ENCODE measurements around the gene POLD2. TPM values are rescaled to one million over a fixed set of nuclear protein-coding genes. Genes with fewer than 3 reads are reported as not detected.
A peak's percentile ranks its signal among the peaks of the same experiment; 100 is the strongest.

Gene POLD2
- total and polyA plus RNA-seq, 2 of the 13 experiments (the other 11 are each of a cell fraction or from before 2014, with no cell fraction given), result 87.6 to 95.1 TPM

DNA sequence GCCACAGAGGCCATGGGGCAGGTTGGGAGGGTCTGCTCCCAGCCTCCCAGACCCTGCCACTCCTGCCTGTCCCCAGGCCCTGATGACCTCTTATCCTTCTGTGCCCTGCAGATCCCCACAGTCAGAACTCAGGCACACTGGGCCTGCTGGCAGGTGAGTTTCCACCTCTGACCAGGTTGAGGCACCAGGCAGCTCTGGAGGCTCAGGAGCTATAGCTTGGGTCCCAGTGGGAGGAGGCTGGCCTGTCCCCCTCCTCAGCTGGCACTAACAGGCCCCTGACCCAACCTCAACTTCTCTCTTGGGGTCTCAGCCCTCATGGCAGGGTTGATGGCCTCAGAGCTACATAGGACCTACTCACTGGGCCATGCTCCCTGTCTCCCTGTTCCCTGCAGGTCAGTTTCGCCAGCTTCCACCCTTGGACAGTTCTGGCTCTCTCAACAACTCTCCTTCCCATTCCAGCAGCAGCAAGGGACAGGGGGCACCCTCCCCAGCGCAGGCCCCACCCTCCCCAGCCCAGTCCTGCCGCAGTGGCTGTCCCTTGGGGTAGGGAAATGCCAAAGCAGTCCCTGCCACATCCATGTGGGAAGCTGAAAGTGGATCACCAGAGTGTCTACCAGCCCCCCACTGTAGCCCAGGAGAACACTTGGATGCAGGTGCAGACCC, 21.9 kb downstream of the POLD2 start:
- no TSS peak for BruUV-seq (replicated peaks)
- Histone ChIP-seq H2AFZ (ENCODE audit: low read length) (peak overlapping the region; percentile 7), H4K20me1 (ENCODE audit: insufficient read depth, low read length) (no peaks in the 10 kb centered on the region), H3K4me1 (ENCODE audit: insufficient read depth, low read length) (peaks cover 62% of the 10 kb centered on the region), H3K36me3 (replicated peaks in 1 of 2; ENCODE audit: control insufficient read depth in 1 of 2, insufficient read depth in 2 of 2, low read length in 2 of 2) (no peaks in the 10 kb centered on the region), H3K4me2 (ENCODE audit: low read depth, low read length) (peak overlapping the region; percentile 88), H3K4me3 (replicated peaks in 1 of 3; ENCODE audit: insufficient read depth in 1 of 3, low read depth in 2 of 3, low read length in 3 of 3) (peak overlapping the region; percentile 42 to 66 (median 60); a peak in 5 of 6 replicates), H3K27ac (ENCODE audit: extremely low read length, insufficient read depth, low read length) (no peak overlapping the region), H3K27me3 (ENCODE audit: control insufficient read depth in 1 of 2, insufficient read depth in 2 of 2, low read length in 2 of 2) (peaks cover 7 to 29% of the 10 kb centered on the region in 2 experiments; a peak in 3 of 5 replicates), H3K9me3 (ENCODE audit: low read length) (no peaks in the 10 kb centered on the region), H3K79me2 (ENCODE audit: insufficient read depth, low read length) (no peaks in the 10 kb centered on the region), H3K9ac (ENCODE audit: insufficient read depth, low read depth, low read length) (peak overlapping the region; percentile 60)
- DNase-seq (ENCODE audit: low spot score) (no peak), FAIRE-seq (no peak), ATAC-seq (peak; percentile 67)
- POLR2A ChIA-PET, result interaction anchor here (0.9 to 1.9 kb wide), 4 partner anchors 9 to 22 kb away, joined by 4 to 7 read pairs (median 4); partner anchors contain the start of gene POLD2
- in situ Hi-C loops (cut with HindIII; ENCODE audit: extremely low pct_ligation_motif_present, low pct_unique_long_range_greater_than_20kb) (no loop called here), intact Hi-C loops (cut with micrococcal nuclease; ENCODE audit: unreplicated experiment) (no loop called here)
- WGBS (ENCODE audit: low lambda C conversion rate), result 21% methylated on average over 3 of the region's 3 CpGs
- CTCF ChIA-PET (ENCODE audit: low intra/inter-chr PET ratio, low total read pairs), result no interaction called here
- TF ChIP-seq, protein P1, sequence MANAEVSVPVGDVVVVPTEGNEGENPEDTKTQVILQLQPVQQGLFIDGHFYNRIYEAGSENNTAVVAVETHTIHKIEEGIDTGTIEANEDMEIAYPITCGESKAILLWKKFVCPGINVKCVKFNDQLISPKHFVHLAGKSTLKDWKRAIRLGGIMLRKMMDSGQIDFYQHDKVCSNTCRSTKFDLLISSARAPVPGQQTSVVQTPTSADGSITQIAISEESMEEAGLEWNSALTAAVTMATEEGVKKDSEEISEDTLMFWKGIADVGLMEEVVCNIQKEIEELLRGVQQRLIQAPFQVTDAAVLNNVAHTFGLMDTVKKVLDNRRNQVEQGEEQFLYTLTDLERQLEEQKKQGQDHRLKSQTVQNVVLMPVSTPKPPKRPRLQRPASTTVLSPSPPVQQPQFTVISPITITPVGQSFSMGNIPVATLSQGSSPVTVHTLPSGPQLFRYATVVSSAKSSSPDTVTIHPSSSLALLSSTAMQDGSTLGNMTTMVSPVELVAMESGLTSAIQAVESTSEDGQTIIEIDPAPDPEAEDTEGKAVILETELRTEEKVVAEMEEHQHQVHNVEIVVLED (CRISPR knock-in tag; IDR thresholded peaks at IDR 0.05; ENCODE audit: borderline replicate concordance), result no peak
- TF ChIP-seq ZNF256 (CRISPR knock-in tag; conservative IDR thresholded peaks at IDR 0.05) (no peak), SUZ12 (IDR thresholded peaks at IDR 0.05; ENCODE audit: low read depth, low read length) (no peak), ZNF737 (CRISPR knock-in tag; IDR thresholded peaks at IDR 0.05; ENCODE audit: borderline replicate concordance) (no peak), TAF1 (CRISPR knock-in tag; IDR thresholded peaks at IDR 0.05) (0 out of 2 replicates have a peak, but pooled peaks have one; percentile 1), ZFX (CRISPR knock-in tag; IDR thresholded peaks at IDR 0.05; ENCODE audit: low read depth) (peak; percentile 13; the same call in 1 of the 2 replicates), ZKSCAN5 (CRISPR knock-in tag; IDR thresholded peaks at IDR 0.05) (no peak), KLF16 (CRISPR knock-in tag; IDR thresholded peaks at IDR 0.05) (0 out of 4 replicates have a peak, but pooled peaks of 1 of the 2 experiments have one; percentile 3), PHF21A (CRISPR knock-in tag; IDR thresholded peaks at IDR 0.05) (no peak), SIN3B (IDR thresholded peaks at IDR 0.05; ENCODE audit: low read length) (no peak), NFE2L2 (IDR thresholded peaks at IDR 0.05; ENCODE audit: low read length) (no peak), ZBTB7A (CRISPR knock-in tag; IDR thresholded peaks at IDR 0.05) (peak; percentile 26; the same call in 1 of the 2 replicates), ZSCAN21 (CRISPR knock-in tag; IDR thresholded peaks at IDR 0.05; ENCODE audit: borderline replicate concordance) (no peak), RORA (CRISPR knock-in tag; IDR thresholded peaks at IDR 0.05) (no peak)
- TF ChIP-seq, protein P2, sequence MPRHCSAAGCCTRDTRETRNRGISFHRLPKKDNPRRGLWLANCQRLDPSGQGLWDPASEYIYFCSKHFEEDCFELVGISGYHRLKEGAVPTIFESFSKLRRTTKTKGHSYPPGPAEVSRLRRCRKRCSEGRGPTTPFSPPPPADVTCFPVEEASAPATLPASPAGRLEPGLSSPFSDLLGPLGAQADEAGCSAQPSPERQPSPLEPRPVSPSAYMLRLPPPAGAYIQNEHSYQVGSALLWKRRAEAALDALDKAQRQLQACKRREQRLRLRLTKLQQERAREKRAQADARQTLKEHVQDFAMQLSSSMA (CRISPR knock-in tag; IDR thresholded peaks at IDR 0.05), result no peak
- TF ChIP-seq, protein P3, sequence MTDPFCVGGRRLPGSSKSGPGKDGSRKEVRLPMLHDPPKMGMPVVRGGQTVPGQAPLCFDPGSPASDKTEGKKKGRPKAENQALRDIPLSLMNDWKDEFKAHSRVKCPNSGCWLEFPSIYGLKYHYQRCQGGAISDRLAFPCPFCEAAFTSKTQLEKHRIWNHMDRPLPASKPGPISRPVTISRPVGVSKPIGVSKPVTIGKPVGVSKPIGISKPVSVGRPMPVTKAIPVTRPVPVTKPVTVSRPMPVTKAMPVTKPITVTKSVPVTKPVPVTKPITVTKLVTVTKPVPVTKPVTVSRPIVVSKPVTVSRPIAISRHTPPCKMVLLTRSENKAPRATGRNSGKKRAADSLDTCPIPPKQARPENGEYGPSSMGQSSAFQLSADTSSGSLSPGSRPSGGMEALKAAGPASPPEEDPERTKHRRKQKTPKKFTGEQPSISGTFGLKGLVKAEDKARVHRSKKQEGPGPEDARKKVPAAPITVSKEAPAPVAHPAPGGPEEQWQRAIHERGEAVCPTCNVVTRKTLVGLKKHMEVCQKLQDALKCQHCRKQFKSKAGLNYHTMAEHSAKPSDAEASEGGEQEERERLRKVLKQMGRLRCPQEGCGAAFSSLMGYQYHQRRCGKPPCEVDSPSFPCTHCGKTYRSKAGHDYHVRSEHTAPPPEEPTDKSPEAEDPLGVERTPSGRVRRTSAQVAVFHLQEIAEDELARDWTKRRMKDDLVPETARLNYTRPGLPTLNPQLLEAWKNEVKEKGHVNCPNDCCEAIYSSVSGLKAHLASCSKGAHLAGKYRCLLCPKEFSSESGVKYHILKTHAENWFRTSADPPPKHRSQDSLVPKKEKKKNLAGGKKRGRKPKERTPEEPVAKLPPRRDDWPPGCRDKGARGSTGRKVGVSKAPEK (CRISPR knock-in tag; IDR thresholded peaks at IDR 0.05; ENCODE audit: borderline replicate concordance), result no peak
- TF ChIP-seq, protein P4, sequence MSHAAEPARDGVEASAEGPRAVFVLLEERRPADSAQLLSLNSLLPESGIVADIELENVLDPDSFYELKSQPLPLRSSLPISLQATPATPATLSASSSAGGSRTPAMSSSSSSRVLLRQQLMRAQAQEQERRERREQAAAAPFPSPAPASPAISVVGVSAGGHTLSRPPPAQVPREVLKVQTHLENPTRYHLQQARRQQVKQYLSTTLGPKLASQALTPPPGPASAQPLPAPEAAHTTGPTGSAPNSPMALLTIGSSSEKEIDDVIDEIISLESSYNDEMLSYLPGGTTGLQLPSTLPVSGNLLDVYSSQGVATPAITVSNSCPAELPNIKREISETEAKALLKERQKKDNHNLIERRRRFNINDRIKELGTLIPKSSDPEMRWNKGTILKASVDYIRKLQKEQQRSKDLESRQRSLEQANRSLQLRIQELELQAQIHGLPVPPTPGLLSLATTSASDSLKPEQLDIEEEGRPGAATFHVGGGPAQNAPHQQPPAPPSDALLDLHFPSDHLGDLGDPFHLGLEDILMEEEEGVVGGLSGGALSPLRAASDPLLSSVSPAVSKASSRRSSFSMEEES (CRISPR knock-in tag; IDR thresholded peaks at IDR 0.05), result no peak
